GM19240 (cell line): ENCODE measurements around the gene PTPRU.

Source experiments
- DNase-seq: peaks from one replicate; pipeline ENCODE4 v3.0.0; 2011; ENCODE audit warnings: low spot score; ENCODE audit not compliant: insufficient read length

The PTPRU gene

DNA sequence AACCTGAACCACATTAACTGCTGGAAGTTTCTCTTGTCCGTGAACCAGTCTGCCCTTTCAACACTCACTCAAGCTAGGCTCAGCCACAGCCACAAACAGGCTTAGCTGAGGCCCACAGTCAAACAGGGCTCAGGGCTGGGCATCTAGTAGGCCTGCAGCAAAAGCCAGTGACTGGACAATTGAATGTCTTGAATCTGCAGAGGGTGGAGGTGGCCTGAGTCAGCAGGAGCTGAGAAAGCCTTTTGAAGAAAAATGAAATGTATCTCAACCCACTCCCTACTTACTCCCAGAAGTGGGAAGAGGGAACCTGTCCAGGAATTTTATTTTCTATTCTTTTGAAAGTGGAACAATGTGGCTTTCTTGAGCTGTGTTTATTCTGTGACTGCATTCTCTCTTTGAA is 95.4 kb downstream of the PTPRU start:
- DNase-seq: no peak

DNA sequence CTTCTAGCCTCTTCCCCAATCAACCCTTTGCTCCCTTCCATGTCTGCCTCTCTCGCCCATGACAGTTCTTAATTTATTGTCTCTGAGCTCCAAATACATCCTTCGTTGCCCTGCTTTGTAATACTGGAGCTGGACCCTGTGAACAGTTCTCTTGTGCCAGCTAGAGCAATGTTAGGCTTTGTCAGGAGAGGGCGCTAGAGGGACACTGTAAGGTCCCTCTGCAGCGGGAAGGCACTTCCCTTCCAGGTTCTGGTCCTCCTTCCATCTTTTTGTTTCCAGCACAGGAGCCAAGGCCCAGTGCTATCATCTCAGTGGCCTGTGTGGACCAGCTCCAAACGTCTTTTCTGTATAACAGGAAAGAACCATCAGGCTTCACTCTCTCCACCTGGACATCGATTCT is 95.9 kb downstream of the PTPRU start:
- no peak for DNase-seq

- DNase-seq: no peak
These were observed 96.7 kb downstream of the PTPRU start for GRCh38 chr1:29333008-29333407.

- no peak for DNase-seq
These were observed 99.3 kb downstream of the PTPRU start for GRCh38 chr1:29335573-29335972.

GRCh38 chr1:29338908-29339575 is 102.7 kb downstream of the PTPRU start:
- DNase-seq: no peak

GRCh38 chr1:29341936-29342335 is 105.6 kb downstream of the PTPRU start:
- no peak for DNase-seq

- DNase-seq: no peak
These were observed 106.0 kb downstream of the PTPRU start for GRCh38 chr1:29342351-29342750.

- DNase-seq: no peak
These were observed 106.7 kb downstream of the PTPRU start for GRCh38 chr1:29342983-29343382.

- DNase-seq: no peak
These were observed 107.2 kb downstream of the PTPRU start for GRCh38 chr1:29343476-29343875.

DNA sequence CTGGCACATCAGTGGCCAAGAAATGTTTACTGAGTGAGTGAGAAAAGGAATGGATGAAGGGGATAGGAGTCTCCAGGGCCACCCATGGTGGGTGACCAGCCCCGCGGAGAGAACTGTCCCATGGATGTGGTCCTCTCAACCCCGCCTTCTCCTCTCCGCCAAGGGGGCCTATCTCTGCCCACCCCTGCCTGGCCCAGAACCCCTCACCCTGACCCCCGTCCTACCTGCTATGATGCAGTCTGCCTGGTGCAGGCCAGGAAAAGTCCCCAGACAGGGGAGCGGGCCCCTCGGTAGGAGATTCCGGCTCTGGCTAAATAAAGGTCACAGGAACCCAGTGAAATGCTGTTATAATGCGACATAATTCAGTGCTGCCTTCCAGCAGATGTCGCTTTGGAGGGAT is 107.6 kb downstream of the PTPRU start:
- DNase-seq: no peak

GRCh38 chr1:29344336-29344735 is 108.0 kb downstream of the PTPRU start:
- DNase-seq: no peak

DNA sequence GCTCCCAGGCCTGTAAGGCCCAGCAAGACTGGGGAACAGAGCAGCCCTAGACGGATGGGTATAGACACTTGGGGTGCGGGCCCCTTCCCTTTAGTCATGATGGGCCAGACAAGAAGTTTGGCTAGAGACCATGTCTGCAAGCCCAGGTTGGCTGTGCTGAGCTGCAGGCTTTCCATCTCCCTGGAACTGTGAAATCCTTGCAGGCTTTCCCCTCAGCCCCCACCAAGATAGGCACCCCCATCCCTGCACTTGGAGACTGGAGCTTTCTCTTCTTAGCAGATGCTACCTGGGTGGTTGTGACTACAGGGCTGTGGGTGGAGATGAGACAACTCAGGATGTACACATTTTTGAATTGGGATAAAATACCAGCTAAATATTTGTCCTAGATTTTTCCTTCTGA is 110.3 kb downstream of the PTPRU start:
- no peak for DNase-seq

GRCh38 chr1:29349871-29350491 is 113.7 kb downstream of the PTPRU start:
- DNase-seq: no peak

DNA sequence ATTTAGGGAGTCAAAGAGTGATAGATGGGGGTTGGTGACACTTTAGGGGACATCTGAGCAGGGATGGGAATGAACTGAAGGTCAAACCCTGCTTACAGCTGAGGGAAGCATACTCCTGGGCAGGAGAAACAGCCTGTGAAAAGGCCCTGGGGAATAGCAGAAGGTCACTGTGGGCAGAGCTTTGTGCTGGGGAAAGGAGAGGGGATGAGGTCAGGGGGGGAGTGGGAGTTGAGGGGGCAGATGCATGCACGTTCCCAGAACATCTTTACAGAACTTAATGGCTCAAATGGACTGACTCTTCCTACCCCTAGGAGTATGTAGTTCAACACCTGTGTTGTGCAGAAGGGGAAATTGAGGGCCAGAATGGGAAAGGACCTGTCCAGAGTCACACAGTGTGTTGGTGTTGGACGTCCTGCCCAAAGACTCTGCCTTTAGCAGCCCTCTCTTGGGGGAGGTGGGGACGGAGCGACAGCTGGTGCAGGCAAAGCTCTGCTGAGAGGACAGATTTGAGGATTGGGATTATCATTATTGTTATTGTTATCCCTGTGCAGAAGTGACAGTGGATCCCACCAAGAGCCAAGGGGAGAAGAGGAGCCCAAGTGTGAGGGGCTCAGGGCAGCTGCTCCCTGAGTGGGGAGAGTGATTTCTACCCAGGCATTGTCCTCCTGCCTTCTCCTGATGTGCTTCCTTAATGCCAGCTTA is 116.5 kb downstream of the PTPRU start:
- DNase-seq: no peak

- DNase-seq: no peak
These were observed 118.3 kb downstream of the PTPRU start for GRCh38 chr1:29354511-29355098.

- DNase-seq: no peak
These were observed 119.1 kb downstream of the PTPRU start for GRCh38 chr1:29355375-29355774.

GRCh38 chr1:29356663-29357062 is 120.3 kb downstream of the PTPRU start:
- DNase-seq: no peak

- DNase-seq: no peak
These were observed 121.1 kb downstream of the PTPRU start for GRCh38 chr1:29357452-29357851.

DNA sequence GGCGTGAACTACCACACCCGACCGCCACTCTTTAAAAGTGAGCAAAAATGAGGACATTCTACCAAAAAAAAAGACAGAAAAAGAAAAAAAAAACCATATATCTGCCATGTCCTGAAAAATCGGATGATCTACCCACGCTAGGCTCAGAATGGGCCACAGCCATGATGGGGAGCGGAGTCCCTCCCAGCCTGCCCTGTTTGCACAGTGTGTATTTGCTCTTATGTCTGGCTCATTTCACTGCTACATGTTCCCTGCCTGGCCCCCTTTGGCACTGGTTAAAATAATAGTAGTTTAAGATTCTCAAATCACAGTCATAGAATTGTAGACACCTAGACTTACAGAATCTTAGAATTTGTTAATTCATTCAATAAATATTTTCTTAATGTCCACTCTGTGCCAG is 121.9 kb downstream of the PTPRU start:
- DNase-seq: no peak

- DNase-seq: no peak
These were observed 124.4 kb downstream of the PTPRU start for GRCh38 chr1:29360768-29361167.

DNA sequence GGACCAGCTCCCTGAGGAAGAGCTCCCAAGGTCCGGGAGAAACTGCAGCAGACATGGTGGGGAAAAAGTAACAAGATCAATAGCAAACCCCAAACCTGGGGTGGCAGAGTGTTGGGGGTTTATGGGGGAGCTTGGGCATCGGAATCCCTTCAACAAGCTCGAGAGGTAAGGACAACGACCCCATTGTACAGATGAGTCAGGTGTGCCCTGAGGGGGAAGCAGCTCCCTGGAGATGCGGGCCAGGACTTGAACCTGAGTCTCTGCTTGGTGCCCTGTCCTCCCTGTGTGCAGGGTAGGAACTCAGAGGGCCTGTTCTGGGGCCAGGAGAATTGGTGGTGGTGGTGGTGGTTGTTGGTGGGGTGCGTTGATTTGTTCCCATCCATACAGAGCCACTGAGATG is 125.4 kb downstream of the PTPRU start:
- DNase-seq: no peak

DNA sequence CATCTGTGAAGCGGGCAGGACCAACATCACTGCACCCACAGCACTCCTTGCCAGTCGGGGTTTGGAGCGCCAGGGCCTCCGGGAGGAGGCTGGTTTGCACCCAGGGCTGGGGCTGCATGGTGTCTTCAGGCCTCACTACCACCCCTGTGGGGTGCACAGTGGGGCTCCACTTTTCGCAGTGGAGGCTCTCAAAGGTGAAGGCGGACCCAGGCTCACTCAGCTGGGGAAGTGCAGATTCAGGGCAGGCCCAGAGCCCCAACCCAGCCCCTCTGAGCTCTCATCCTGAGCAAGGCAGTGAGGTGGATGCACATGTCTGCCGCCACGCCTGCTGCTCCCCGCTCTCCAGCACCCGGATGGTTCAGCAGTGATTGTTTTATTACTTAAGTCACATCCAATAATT is 125.8 kb downstream of the PTPRU start:
- no peak for DNase-seq
